ENCODE measurements around the gene SLC35B2.

GRCh38 chr6:44305200-44305725, 47.9 kb upstream of the SLC35B2 start:
- TF ChIP-seq GABPA (tag; conservative IDR thresholded peaks at IDR 0.05; ENCODE audit: low read depth) (no peak), CTBP1 (IDR thresholded peaks at IDR 0.05; ENCODE audit: borderline replicate concordance) (no peak), NR2F6 (CRISPR knock-in tag; IDR thresholded peaks at IDR 0.05) (no peak)

All from K562 (cell line).